ENCODE results near the gene RNF144B. TPM values are rescaled to one million over a fixed set of nuclear protein-coding genes. Genes with fewer than 3 reads are reported as not detected.

The RNF144B gene
- total and polyA plus RNA-seq, 8 donors: 1.7 to 81.7 (median 5.1) TPM

- no peak for TF ChIP-seq CTCF (IDR thresholded peaks at IDR 0.05)
- no peak for TF ChIP-seq POLR2AphosphoS5 (IDR thresholded peaks at IDR 0.05)
- no peak for TF ChIP-seq POLR2A (IDR thresholded peaks at IDR 0.05)
- TF ChIP-seq EP300 (IDR thresholded peaks at IDR 0.05): no peak
- no peak for DNase-seq
- intact Hi-C loops (cut with DNase I; ENCODE audit: low total_unique reads): no loop called here
- Histone ChIP-seq H3K9me3 (no peaks in the 10 kb centered on the region), H3K4me1 (peaks cover 0 to 20% (median 3%) of the 10 kb centered on the region in 4 donors), H3K27me3 (no peaks in the 10 kb centered on the region), H3K36me3 (peaks cover 0 to under 1% (median 0%) of the 10 kb centered on the region in 4 donors), H3K27ac (no peak overlapping the region), H3K4me3 (no peak overlapping the region)
- WGBS, 5 donors: 70 to 85% (median 80%) methylated on average over 2 of the region's 2 CpGs
These were observed 45.9 kb downstream of the RNF144B start for GRCh38 chr6:18433059-18433458.

GRCh38 chr6:18436341-18436740 lies 49.2 kb downstream of the RNF144B start:
- DNase-seq: no peak
- H3K9me3 ChIP-seq: no peaks in the 10 kb centered on the region
- H3K27me3 ChIP-seq: no peaks in the 10 kb centered on the region
- 89 to 96% (median 91%) methylated on average over 3 of the region's 3 CpGs for WGBS, 5 donors
- intact Hi-C loops (cut with DNase I; ENCODE audit: low total_unique reads): no loop called here
- TF ChIP-seq POLR2A (IDR thresholded peaks at IDR 0.05) (no peak), EP300 (IDR thresholded peaks at IDR 0.05) (no peak), POLR2AphosphoS5 (IDR thresholded peaks at IDR 0.05) (no peak), CTCF (IDR thresholded peaks at IDR 0.05) (no peak)
- no peak overlapping the region for H3K4me3 ChIP-seq
- peaks cover 0 to 16% (median 3%) of the 10 kb centered on the region in 4 donors for H3K4me1 ChIP-seq
- no peaks in the 10 kb centered on the region for H3K36me3 ChIP-seq
- no peak overlapping the region for H3K27ac ChIP-seq

GRCh38 chr6:18439581-18439980 lies 52.4 kb downstream of the RNF144B start:
- Histone ChIP-seq H3K27me3 (no peaks in the 10 kb centered on the region), H3K4me1 (peaks cover 0 to 6% (median 0%) of the 10 kb centered on the region in 4 donors), H3K36me3 (no peaks in the 10 kb centered on the region), H3K4me3 (no peak overlapping the region), H3K9me3 (no peaks in the 10 kb centered on the region), H3K27ac (no peak overlapping the region)
- intact Hi-C loops (cut with DNase I; ENCODE audit: low total_unique reads): no loop called here
- no peak for DNase-seq
- TF ChIP-seq POLR2AphosphoS5 (IDR thresholded peaks at IDR 0.05): no peak
- TF ChIP-seq EP300 (IDR thresholded peaks at IDR 0.05): no peak
- TF ChIP-seq CTCF (IDR thresholded peaks at IDR 0.05): no peak
- no peak for TF ChIP-seq POLR2A (IDR thresholded peaks at IDR 0.05)

GRCh38 chr6:18441251-18441979 lies 54.3 kb downstream of the RNF144B start:
- no peaks in the 10 kb centered on the region for H3K9me3 ChIP-seq
- no peak overlapping the region for H3K4me3 ChIP-seq
- TF ChIP-seq POLR2AphosphoS5 (IDR thresholded peaks at IDR 0.05): no peak
- TF ChIP-seq EP300 (IDR thresholded peaks at IDR 0.05): no peak
- no peak for TF ChIP-seq POLR2A (IDR thresholded peaks at IDR 0.05)
- no peak for TF ChIP-seq CTCF (IDR thresholded peaks at IDR 0.05)
- no peaks in the 10 kb centered on the region for H3K36me3 ChIP-seq
- no peak for DNase-seq
- peaks cover 0 to 7% (median 0%) of the 10 kb centered on the region in 4 donors for H3K4me1 ChIP-seq
- intact Hi-C loops (cut with DNase I; ENCODE audit: low total_unique reads): no loop called here
- no peaks in the 10 kb centered on the region for H3K27me3 ChIP-seq
- H3K27ac ChIP-seq: no peak overlapping the region
- 63 to 91% (median 65%) methylated on average over 3 of the region's 3 CpGs for WGBS, 5 donors

Measured in stomach (tissue), 9 donors.